Bronchial epithelial cell (primary cell): ENCODE measurements around the gene LARP1. TPM values are rescaled to one million over a fixed set of nuclear protein-coding genes. Genes with fewer than 3 reads are reported as not detected.

Source experiments
- DNase-seq: peaks from one replicate; pipeline ENCODE4 v3.0.0-alpha.2; 2010; ENCODE audit warnings: low read depth
- FAIRE-seq: peaks from 2 replicates; lab custom pipeline; 2011; peaks lifted over from hg19 to GRCh38; lab: Jason Lieb, UNC
- H3K27me3 ChIP-seq: 2 replicates; pipeline ENCODE4 v1.5.1; 2011; ENCODE audit warnings: low read length; ENCODE audit not compliant: control insufficient read depth, insufficient read depth
- H3K36me3 ChIP-seq: 2 replicates; pipeline ENCODE4 v1.5.1; 2011; ENCODE audit warnings: low read length; ENCODE audit not compliant: control insufficient read depth, insufficient read depth
- H3K4me3 ChIP-seq: 2 replicates; pipeline ENCODE4 v1.5.1; 2011; ENCODE audit warnings: mild to moderate bottlenecking, low read depth, low read length, control low read depth
- CTCF ChIP-seq: IDR thresholded peaks from 2 replicates; pipeline ENCODE4 v1.5.1; 2011; ENCODE audit warnings: mild to moderate bottlenecking, moderate library complexity, low read length, control low read depth, inconsistent platforms; ENCODE audit not compliant: insufficient read depth, severe bottlenecking
- total RNA-seq: library from RNA; depleted of rRNA; stranded (reverse); fragments of >200 nt; gene quantifications from 2 replicates; pipeline ENCODE4 v1.2.1, GENCODE V29; 2014

Gene LARP1
- total RNA-seq, 1 donor from 2014 or later, result 42.6 TPM

GRCh38 chr5:154862766-154863165, 107.6 kb downstream of the LARP1 start:
- no peak for FAIRE-seq
- H3K36me3 ChIP-seq, result peaks cover 5% of the 10 kb centered on the region
- no peaks in the 10 kb centered on the region for H3K27me3 ChIP-seq
- TF ChIP-seq CTCF, result no peak
- DNase-seq, result no peak
- H3K4me3 ChIP-seq, result no peak overlapping the region

- no peak for TF ChIP-seq CTCF
- no peak overlapping the region for H3K4me3 ChIP-seq
- H3K27me3 ChIP-seq, result no peaks in the 10 kb centered on the region
- peak; percentile 18 for FAIRE-seq
- H3K36me3 ChIP-seq, result peaks cover 5% of the 10 kb centered on the region
- no peak for DNase-seq
Observed at GRCh38 chr5:154863291-154864080, 108.3 kb downstream of the LARP1 start.

- peaks cover 7% of the 10 kb centered on the region for H3K36me3 ChIP-seq
- no peak overlapping the region for H3K4me3 ChIP-seq
- FAIRE-seq (no peak), DNase-seq (no peak)
- H3K27me3 ChIP-seq, result no peaks in the 10 kb centered on the region
- no peak for TF ChIP-seq CTCF
Observed at GRCh38 chr5:154865466-154866184, 110.4 kb downstream of the LARP1 start.

GRCh38 chr5:154866841-154867240, 111.7 kb downstream of the LARP1 start:
- DNase-seq, result no peak
- FAIRE-seq, result no peak
- Histone ChIP-seq H3K4me3 (no peak overlapping the region), H3K27me3 (no peaks in the 10 kb centered on the region), H3K36me3 (peaks cover 9% of the 10 kb centered on the region)
- TF ChIP-seq CTCF, result no peak

Other genes starting within 250 kb of the LARP1 start
- gene FAXDC2, start 95.2 kb downstream of the LARP1 start, total RNA-seq, result 0.13 and 1.1 TPM in 2 replicates
- 41.2 and 56.1 TPM in 2 replicates for gene CNOT8, start 103.2 kb downstream of the LARP1 start, total RNA-seq
- gene GEMIN5, start 182.8 kb downstream of the LARP1 start, total RNA-seq, result 8.7 and 12.6 TPM in 2 replicates
- gene MRPL22, start 185.7 kb downstream of the LARP1 start, total RNA-seq, result 14.2 and 30.7 TPM in 2 replicates